HAP-1 (cell line): Measurements from ENCODE around the gene SLK.

Experiments
- DNase-seq, 2 experiments: peaks; one replicate each; pipeline ENCODE4 v3.0.0-alpha.2; 2016 to 2020; ENCODE audit warnings: low spot score in 2 of 2
- H3K27me3 ChIP-seq: fragments of 250-450 bp; sonication (Bioruptor Pico); 2 replicates; pipeline ENCODE4 v1.5.1; 2020; ENCODE audit warnings: low read depth, mild to moderate bottlenecking, moderate library complexity
- H3K36me3 ChIP-seq: fragments of 250-450 bp; sonication (Bioruptor Pico); replicated peaks from 2 replicates; pipeline ENCODE4 v1.5.1; 2020; ENCODE audit warnings: mild to moderate bottlenecking
- H3K4me1 ChIP-seq: fragments of 250-450 bp; sonication (Bioruptor Pico); 2 replicates; pipeline ENCODE4 v1.5.1; 2020; ENCODE audit warnings: mild to moderate bottlenecking
- H3K4me3 ChIP-seq: fragments of 250-450 bp; sonication (Bioruptor Pico); 2 replicates; pipeline ENCODE4 v1.5.1; 2020; ENCODE audit warnings: mild to moderate bottlenecking, moderate library complexity
- H3K9me3 ChIP-seq: fragments of 250-450 bp; sonication (Bioruptor Pico); 2 replicates; pipeline ENCODE4 v1.5.1; 2020; ENCODE audit warnings: mild to moderate bottlenecking, moderate library complexity
- in situ Hi-C: fragments of 300-500 bp; cut with MboI; formaldehyde crosslinking; loops from 3 replicates; pipeline ENCODE4 v1.14.3; 2020; ENCODE audit warnings: low sequenced_read_pairs, inconsistent platforms, mixed read lengths

Gene SLK

DNA sequence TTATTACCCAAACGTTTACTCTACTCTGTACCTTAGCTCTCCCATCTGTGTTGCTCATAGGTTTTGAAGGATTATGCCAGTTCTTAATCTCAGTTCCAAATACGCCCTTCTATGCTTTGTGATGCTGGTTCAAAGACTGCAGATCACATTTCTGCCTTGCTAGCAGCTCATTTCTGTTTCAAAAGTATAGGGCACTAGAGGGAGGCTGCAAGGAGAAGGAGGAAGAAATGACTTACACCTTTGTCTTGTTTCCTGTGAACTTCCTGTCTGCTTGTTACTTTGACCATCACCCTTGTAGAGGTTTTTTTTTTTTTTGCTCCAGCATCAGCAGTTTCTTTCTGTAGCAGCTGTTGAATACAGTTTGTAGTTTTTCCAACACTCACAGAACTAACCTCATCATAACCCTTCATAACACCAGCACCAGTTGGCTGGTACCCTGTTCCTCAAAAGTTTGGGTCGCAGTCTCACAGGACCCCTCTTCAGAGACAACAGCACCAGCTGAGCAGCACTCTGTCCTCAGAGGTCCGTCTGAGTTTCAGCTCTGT, 16.5 kb downstream of the SLK start:
- Histone ChIP-seq H3K27me3 (no peaks in the 10 kb centered on the region), H3K9me3 (no peaks in the 10 kb centered on the region), H3K4me1 (no peaks in the 10 kb centered on the region), H3K36me3 (no peaks in the 10 kb centered on the region), H3K4me3 (no peak overlapping the region)
- no peak for DNase-seq
- in situ Hi-C loops: no loop called here

DNA sequence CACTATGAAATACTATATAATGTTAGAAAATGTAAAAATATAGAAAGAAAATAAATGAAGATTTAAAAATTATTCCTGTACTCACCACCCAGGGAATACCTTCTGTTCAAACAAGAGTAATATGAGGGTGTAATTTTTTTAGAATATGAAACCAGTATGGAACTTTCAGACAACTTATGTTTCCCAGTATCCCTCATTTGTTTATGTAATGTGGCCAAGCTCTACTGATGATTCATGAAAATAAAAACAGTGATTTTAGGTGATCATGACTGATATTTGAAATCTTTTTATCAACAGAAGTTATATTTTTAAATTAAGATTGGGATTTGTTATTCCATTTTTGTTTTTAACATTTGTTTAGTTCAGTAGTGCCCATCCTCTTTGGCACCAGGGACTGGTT, 18.8 kb downstream of the SLK start:
- DNase-seq: no peak
- Histone ChIP-seq H3K4me3 (no peak overlapping the region), H3K9me3 (no peaks in the 10 kb centered on the region), H3K27me3 (no peaks in the 10 kb centered on the region), H3K36me3 (no peaks in the 10 kb centered on the region), H3K4me1 (no peaks in the 10 kb centered on the region)
- in situ Hi-C loops: no loop called here

DNA sequence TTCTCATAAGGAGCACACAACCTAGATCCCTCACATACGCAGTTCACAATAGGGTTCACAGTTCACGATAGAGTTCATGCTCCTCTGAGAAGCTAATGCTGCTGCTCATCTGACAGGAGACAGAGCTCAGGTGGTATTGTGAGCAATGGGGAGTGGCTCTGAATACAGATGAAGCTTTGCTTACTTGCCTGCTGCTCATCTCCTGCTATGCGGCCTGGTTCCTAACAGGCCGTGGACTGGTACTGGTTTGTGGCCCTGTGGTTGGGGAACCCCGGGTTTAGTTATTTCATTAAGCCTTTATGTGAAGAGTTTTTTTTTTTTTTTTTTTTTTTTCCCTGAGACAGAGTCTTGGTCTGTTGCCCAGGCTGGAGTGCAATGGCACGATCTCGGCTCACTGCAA, 19.4 kb downstream of the SLK start:
- H3K27me3 ChIP-seq: no peaks in the 10 kb centered on the region
- H3K4me1 ChIP-seq: no peaks in the 10 kb centered on the region
- H3K36me3 ChIP-seq: no peaks in the 10 kb centered on the region
- in situ Hi-C loops: no loop called here
- H3K9me3 ChIP-seq: no peaks in the 10 kb centered on the region
- DNase-seq: no peak
- no peak overlapping the region for H3K4me3 ChIP-seq

DNA sequence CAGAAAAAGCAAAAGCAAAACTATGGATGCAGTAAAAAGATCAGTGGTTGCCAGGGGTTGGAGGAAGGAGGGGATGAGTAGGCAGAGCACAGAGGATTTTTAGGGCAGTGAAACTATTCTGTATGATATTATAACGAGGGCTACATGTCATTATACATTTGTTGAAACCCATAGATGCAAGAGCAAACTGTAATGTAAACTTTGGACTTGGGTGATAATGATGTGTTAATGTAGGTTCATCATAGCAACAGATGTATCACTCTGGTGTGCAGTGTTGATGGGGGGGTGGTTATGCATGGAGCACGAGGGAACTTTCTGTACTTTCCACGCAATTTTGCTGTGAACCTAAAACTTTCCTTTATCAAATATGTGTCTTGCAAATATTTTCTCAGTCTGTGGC, 23.2 kb downstream of the SLK start:
- no peak overlapping the region for H3K4me3 ChIP-seq

DNA sequence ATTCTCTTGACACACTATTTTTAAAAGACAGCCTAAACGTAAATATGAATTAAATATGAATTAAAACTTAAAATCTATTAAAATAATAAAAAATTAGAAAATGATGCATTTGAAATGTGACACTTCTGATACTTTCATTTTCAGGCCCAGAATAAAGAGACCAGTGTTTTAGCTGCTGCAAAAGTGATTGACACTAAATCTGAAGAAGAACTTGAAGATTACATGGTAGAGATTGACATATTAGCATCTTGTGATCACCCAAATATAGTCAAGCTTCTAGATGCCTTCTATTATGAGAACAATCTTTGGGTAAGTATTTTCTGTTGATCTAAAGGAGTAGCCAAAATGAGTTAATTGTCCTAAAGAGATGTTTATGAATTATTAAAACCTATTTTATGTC, 23.6 kb downstream of the SLK start:
- no peak for DNase-seq
- H3K36me3 ChIP-seq: no peaks in the 10 kb centered on the region
- H3K9me3 ChIP-seq: no peaks in the 10 kb centered on the region
- no peaks in the 10 kb centered on the region for H3K4me1 ChIP-seq
- in situ Hi-C loops: no loop called here
- no peaks in the 10 kb centered on the region for H3K27me3 ChIP-seq
- H3K4me3 ChIP-seq: no peak overlapping the region

More for the DNA sequence above, 23.2 kb downstream of the SLK start:
- in situ Hi-C loops: no loop called here
- Histone ChIP-seq H3K9me3 (no peaks in the 10 kb centered on the region), H3K27me3 (no peaks in the 10 kb centered on the region), H3K4me1 (no peaks in the 10 kb centered on the region), H3K36me3 (no peaks in the 10 kb centered on the region)
- DNase-seq: no peak

DNA sequence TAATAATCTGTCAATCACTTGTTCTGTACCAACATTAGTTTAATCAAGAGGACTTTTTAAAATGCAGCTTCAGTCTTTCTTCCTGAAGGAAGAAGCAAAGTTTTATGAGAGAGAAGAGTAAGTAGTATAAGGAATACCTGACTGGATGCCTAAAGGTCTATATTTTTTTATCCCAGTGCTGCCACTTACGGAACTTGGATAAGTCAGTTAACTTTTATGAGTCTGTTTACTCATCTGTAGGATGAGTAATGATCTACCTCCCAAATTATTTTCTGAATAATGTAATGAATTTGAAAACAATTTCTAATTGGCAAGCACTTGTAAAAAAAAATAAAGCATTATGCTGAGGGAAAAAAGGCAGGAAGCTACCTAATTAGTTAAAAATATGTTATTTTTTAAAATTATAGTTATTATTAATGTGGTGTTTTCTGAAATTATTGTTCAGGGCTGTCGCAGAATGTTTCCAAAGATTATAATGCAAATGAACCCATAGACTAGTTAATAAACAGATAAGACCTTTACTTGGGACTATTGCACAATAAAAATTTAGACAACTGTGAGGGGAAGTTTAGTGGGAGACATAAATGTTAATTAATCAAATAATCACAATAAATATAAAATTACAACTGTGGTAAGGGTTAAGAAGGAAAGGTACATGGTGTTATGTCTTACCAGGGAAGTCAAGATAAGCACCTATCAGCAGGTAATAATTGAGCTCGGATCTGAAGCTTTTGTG, 24.6 kb downstream of the SLK start:
- DNase-seq: no peak
- no peaks in the 10 kb centered on the region for H3K9me3 ChIP-seq
- in situ Hi-C loops: no loop called here
- no peaks in the 10 kb centered on the region for H3K27me3 ChIP-seq
- no peak overlapping the region for H3K4me3 ChIP-seq
- no peaks in the 10 kb centered on the region for H3K36me3 ChIP-seq
- H3K4me1 ChIP-seq: no peaks in the 10 kb centered on the region

DNA sequence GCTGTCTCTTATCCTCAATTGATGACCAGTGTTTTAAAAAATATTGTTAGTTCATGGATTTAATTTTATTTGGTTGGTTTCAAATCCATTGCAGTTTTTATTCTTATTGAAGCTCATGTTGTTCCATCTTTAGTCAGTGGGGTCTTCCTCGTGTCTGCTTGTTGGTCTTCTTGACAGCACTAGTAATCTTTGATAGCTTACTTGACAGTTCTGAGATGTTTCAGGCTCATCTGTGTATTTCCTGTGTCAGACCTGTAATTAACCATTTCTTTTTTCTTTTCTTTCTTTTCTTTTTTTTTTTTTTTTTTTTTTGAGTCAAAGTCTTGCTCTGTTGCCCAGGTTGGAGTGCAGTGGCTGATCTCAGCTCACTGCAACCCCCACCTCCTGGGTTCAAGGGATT, 28.2 kb downstream of the SLK start:
- H3K36me3 ChIP-seq: peaks cover 15% of the 10 kb centered on the region

DNA sequence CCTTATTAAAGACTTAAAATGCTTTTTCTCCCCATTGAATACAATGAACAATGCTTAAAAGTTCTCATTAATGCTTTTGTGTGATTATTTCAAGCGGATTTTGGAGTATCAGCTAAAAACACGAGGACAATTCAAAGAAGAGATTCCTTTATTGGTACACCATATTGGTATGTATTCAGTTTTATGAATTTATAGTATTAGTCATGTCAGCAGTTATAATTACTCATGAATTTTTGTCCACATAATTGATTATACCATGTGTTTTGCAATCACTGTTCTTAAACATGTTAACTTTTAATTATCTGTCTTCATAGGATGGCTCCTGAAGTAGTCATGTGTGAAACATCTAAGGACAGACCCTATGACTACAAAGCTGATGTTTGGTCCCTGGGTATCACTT, 31.9 kb downstream of the SLK start:
- no peaks in the 10 kb centered on the region; the same call in 1 of the 2 replicates for H3K4me1 ChIP-seq
- H3K36me3 ChIP-seq: peaks cover 25% of the 10 kb centered on the region
- DNase-seq: no peak
- H3K27me3 ChIP-seq: no peaks in the 10 kb centered on the region
- no peaks in the 10 kb centered on the region for H3K9me3 ChIP-seq
- in situ Hi-C loops: no loop called here
- no peak overlapping the region for H3K4me3 ChIP-seq

More for the DNA sequence above, 28.2 kb downstream of the SLK start:
- in situ Hi-C loops: no loop called here
- no peaks in the 10 kb centered on the region; the same call in 1 of the 2 replicates for H3K4me1 ChIP-seq
- DNase-seq: no peak
- no peaks in the 10 kb centered on the region for H3K27me3 ChIP-seq
- no peak overlapping the region for H3K4me3 ChIP-seq
- H3K9me3 ChIP-seq: no peaks in the 10 kb centered on the region

DNA sequence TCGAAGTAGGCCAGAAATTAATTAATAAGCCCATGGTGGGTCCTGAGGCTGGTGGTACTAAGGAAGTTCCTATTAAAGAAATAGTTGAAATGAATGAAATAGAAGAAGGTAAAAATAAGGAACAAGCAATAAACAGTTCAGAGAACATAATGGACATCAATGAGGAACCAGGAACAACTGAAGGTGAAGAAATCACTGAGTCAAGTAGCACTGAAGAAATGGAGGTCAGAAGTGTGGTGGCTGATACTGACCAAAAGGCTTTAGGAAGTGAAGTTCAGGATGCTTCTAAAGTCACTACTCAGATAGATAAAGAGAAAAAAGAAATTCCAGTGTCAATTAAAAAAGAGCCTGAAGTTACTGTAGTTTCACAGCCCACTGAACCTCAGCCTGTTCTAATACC, 36.0 kb downstream of the SLK start:
- Histone ChIP-seq H3K27me3 (no peaks in the 10 kb centered on the region), H3K4me1 (no peaks in the 10 kb centered on the region; the same call in 1 of the 2 replicates), H3K9me3 (no peaks in the 10 kb centered on the region), H3K36me3 (peaks cover 17% of the 10 kb centered on the region), H3K4me3 (no peak overlapping the region)
- in situ Hi-C loops: no loop called here
- no peak for DNase-seq

DNA sequence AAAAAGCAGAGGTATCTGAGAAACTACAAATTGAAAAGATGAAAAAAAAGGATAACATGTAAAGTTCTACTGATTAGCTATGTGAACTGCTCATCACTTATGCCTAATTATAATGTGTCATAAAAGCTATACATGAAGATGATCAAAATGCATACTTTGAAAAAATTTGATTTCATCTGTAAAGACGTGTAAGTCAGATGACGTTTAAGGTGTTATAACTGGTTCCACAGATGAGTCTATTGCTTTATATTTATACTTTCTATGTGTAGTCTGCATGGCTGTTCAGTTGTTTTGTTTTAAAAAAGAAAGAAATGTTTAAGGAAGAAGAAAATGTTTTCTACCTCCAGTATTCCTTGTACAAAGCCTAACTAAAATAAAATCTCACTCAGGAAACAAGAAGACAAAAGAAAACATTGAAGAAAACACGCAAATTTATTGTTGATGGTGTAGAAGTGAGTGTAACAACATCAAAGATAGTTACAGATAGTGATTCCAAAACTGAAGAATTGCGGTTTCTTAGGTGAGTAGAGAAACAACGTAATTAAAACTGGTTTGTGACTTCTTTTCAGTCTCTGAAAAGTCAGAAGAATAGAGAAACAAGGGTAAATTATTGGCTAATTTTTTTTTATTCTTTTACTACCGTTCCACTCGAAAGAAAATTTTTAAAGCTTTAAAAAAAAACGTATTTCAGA, 38.4 kb downstream of the SLK start:
- H3K27me3 ChIP-seq: no peaks in the 10 kb centered on the region
- peaks cover 10% of the 10 kb centered on the region for H3K36me3 ChIP-seq
- no peaks in the 10 kb centered on the region for H3K4me1 ChIP-seq
- no peaks in the 10 kb centered on the region for H3K9me3 ChIP-seq
- in situ Hi-C loops: no loop called here
- no peak overlapping the region for H3K4me3 ChIP-seq
- no peak for DNase-seq

DNA sequence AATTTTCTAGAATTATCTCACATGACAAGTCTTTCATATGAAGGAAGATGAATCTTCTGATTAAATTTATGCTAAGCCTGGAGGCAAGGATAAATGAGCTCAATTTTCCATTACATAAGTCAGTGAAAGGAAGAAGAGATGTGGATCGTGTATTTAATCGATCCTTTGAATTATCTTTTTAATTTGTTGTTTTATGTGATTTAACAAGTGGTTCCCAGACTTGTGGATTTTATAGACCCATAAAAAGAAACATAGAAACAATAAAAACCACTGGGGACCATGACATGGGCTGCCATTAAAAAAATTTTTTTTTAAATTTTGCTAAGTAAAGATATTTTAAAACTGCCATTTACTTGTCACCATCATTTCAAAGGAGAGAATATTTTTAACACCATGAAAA, 45.0 kb downstream of the SLK start:
- H3K4me1 ChIP-seq: no peaks in the 10 kb centered on the region
- H3K9me3 ChIP-seq: no peaks in the 10 kb centered on the region
- no peak for DNase-seq
- in situ Hi-C loops: no loop called here
- no peaks in the 10 kb centered on the region for H3K36me3 ChIP-seq
- H3K4me3 ChIP-seq: no peak overlapping the region
- no peaks in the 10 kb centered on the region for H3K27me3 ChIP-seq

DNA sequence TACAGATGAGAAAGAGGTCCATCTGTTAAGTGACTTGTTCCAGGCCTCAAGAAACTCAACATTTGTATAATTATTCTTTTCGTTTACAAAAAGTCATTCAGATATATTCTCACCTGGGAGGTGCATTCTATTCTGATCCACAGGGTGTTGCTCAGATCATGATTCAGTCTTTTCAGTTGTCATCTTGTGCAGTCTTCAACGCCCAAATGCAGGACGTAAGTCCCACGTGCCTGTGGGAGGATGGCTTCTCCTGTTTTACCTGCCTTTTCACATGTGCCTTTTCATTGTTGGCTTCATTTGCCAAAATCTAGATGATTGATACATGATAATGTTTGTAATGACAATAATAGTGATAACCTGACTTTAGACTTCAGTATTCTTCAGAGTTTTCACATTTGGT, 46.5 kb downstream of the SLK start:
- no peaks in the 10 kb centered on the region for H3K36me3 ChIP-seq
- no peak overlapping the region for H3K4me3 ChIP-seq
- no peak for DNase-seq
- H3K4me1 ChIP-seq: no peaks in the 10 kb centered on the region
- in situ Hi-C loops: no loop called here
- H3K9me3 ChIP-seq: no peaks in the 10 kb centered on the region
- H3K27me3 ChIP-seq: no peaks in the 10 kb centered on the region

DNA sequence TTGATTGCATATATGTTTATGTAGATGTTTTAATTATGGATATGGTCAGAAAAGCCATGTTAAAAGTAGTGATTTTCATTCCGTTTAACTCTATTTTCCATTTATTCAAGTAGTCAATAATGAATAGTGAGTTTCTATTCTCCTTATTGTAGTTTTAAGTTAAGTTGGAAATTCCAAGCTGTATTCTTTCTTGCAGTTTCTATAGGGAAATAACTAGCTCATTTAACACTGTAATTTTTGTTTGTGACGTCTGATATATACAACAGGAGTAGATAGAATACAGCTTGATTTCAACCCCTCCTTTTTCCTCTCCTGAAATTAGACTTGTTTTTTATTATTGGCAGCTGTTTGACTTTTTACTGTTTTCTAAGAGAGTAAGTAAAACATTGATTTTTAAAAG, 47.2 kb downstream of the SLK start:
- no peaks in the 10 kb centered on the region for H3K36me3 ChIP-seq
- no peaks in the 10 kb centered on the region for H3K27me3 ChIP-seq
- in situ Hi-C loops: no loop called here
- H3K4me1 ChIP-seq: no peaks in the 10 kb centered on the region
- no peak for DNase-seq
- H3K9me3 ChIP-seq: no peaks in the 10 kb centered on the region
- no peak overlapping the region for H3K4me3 ChIP-seq

DNA sequence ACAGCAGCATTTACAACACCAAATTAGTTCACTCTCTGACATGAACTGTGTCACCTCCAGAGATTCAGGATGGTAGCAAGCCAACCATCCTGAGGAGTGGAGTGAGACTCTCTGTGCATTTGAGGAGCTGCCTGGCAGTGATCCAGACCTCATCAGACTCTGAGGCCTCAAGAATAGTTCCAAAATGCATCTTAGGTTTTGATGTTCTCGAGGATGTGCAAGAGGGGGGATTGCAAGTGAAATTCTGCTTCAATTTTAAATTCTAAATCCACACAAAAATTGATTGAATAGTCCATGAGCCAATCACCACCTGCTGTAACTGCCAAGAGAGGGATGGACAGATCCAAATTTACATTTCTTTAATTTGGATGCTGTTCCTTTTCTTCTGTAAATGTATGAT, 49.7 kb downstream of the SLK start:
- H3K4me1 ChIP-seq: no peaks in the 10 kb centered on the region
- H3K4me3 ChIP-seq: no peak overlapping the region
- H3K27me3 ChIP-seq: no peaks in the 10 kb centered on the region
- in situ Hi-C loops: no loop called here
- peaks cover 18% of the 10 kb centered on the region for H3K36me3 ChIP-seq
- no peak for DNase-seq
- no peaks in the 10 kb centered on the region for H3K9me3 ChIP-seq
